Panc1 (cell line): ENCODE results near the gene C1orf105.

ENCODE experiments used
- POLR2AphosphoS5 ChIP-seq: IDR thresholded peaks from 2 replicates; pipeline ENCODE4 v1.6.1; 2012; ENCODE audit warnings: mild to moderate bottlenecking, low read depth, low read length, moderate library complexity
- TF ChIP-seq, protein P1 (sequence below): fragments of 450-650 bp; IDR thresholded peaks from 2 replicates; pipeline ENCODE4 v1.5.1; 2017; ENCODE audit warnings: mild to moderate bottlenecking

DNA sequence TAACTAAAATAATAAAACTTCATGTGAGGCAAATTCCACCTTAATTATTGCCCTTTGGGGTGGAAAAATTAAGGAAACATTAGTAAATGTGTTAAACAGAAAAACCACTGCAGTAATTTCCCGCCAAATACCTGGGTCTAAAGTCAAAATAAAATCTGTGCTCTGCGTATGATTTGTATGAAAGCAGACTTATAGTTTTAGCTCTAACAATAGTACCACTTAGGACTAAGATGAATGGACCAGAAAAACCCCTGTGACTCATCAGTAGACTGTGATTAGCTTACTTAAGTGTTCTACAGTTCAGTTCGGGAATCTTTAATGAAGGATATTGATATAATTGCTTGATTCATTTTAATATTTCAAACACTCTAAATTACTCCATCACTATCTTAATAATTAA, 23.3 kb upstream of the C1orf105 start:
- TF ChIP-seq, protein P1, sequence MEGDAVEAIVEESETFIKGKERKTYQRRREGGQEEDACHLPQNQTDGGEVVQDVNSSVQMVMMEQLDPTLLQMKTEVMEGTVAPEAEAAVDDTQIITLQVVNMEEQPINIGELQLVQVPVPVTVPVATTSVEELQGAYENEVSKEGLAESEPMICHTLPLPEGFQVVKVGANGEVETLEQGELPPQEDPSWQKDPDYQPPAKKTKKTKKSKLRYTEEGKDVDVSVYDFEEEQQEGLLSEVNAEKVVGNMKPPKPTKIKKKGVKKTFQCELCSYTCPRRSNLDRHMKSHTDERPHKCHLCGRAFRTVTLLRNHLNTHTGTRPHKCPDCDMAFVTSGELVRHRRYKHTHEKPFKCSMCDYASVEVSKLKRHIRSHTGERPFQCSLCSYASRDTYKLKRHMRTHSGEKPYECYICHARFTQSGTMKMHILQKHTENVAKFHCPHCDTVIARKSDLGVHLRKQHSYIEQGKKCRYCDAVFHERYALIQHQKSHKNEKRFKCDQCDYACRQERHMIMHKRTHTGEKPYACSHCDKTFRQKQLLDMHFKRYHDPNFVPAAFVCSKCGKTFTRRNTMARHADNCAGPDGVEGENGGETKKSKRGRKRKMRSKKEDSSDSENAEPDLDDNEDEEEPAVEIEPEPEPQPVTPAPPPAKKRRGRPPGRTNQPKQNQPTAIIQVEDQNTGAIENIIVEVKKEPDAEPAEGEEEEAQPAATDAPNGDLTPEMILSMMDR = no peak
- TF ChIP-seq POLR2AphosphoS5 = no peak
